IPS DF 6.9 (cell line): ENCODE results near the gene HSPB1.
A peak's percentile ranks its signal among the peaks of the same experiment; 100 is the strongest.
"Not testable (repeated sequence)": the region's sequence is repeated elsewhere in the genome, so short reads cannot be mapped to it uniquely, and the experiment has no call there.

Experiments
- DNase-seq: peaks from one replicate; pipeline ENCODE4 v3.0.0-alpha.2; 2013; ENCODE audit warnings: low read depth, low spot score
- H3K27ac ChIP-seq: one replicate; pipeline ENCODE4 v1.5.1; 2013; ENCODE audit warnings: low read length, control low read depth
- H3K27me3 ChIP-seq: 2 replicates; pipeline ENCODE4 v1.6.1; 2013; ENCODE audit warnings: mild to moderate bottlenecking, low read length; ENCODE audit not compliant: control insufficient read depth, insufficient read depth
- H3K36me3 ChIP-seq: 2 replicates; pipeline ENCODE4 v1.6.1; 2013; ENCODE audit warnings: low read length; ENCODE audit not compliant: control insufficient read depth, insufficient read depth
- H3K4me1 ChIP-seq: 2 replicates; pipeline ENCODE4 v1.6.1; 2013; ENCODE audit warnings: low read length; ENCODE audit not compliant: control insufficient read depth, insufficient read depth
- H3K4me3 ChIP-seq: 2 replicates; pipeline ENCODE4 v1.5.1; 2013; ENCODE audit warnings: mild to moderate bottlenecking, low read length
- H3K9me3 ChIP-seq: 2 replicates; pipeline ENCODE4 v1.6.1; 2013; ENCODE audit warnings: low read length, inconsistent platforms; ENCODE audit not compliant: control insufficient read depth, insufficient read depth
- WGBS: extraction: QIAGEN DNeasy Blood & Tissue Kit; methylation state at CpG from one replicate; pipeline ENCODE4 v1.1.7; 2013; ENCODE audit warnings: mixed read lengths, missing lambda C conversion rate; ENCODE audit not compliant: insufficient read length, insufficient coverage; 5-methylcytosine and 5-hydroxymethylcytosine counted together

Gene HSPB1

DNA sequence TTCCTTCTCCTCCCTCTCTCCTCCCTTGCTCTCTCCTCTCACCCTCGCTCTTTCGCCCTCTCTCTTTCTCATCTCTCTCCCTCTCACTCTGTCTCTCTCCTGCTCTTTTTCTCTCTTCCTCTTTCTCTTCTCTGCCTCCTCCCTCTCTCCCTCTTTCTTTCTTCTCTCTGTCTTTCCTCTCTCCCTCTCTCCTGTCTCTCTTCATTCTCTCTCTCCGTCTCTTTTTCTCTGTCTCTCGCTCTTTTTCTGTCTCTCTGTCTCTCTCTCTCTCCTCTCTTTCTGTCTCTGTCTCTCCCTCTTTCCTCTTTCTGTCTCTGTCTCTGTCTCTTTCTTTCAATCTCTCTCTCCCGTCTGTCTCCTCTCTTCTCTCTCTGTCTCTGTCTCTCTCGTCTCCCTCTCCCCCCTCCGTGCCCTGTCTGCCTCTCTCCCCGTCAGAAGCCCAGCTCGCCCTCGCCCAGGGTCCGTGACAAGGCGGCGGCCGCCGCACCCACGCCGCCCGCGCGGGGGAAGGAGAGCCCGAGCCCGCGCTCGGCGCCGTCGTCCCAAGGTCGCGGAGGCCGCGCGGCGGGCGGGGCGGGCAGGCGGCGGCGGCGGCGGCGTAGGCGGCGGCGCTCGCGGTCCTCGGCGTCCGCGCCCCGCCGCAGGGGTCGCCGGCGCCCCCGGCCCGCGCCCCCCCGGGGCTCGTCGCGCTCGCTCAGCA, 21.3 kb upstream of the HSPB1 start:
- no CpG with 5 or more reads among the region's 63 CpGs for WGBS
- peaks cover 6% of the 10 kb centered on the region; the same call in 1 of the 2 replicates for H3K27me3 ChIP-seq
- no peaks in the 10 kb centered on the region for H3K4me1 ChIP-seq
- H3K27ac ChIP-seq: no peak overlapping the region
- no peak for DNase-seq
- H3K9me3 ChIP-seq: no peaks in the 10 kb centered on the region
- peak overlapping the region; percentile 64; the same call in 1 of the 2 replicates for H3K4me3 ChIP-seq
- H3K36me3 ChIP-seq: peaks cover 6% of the 10 kb centered on the region; the same call in 1 of the 2 replicates

DNA sequence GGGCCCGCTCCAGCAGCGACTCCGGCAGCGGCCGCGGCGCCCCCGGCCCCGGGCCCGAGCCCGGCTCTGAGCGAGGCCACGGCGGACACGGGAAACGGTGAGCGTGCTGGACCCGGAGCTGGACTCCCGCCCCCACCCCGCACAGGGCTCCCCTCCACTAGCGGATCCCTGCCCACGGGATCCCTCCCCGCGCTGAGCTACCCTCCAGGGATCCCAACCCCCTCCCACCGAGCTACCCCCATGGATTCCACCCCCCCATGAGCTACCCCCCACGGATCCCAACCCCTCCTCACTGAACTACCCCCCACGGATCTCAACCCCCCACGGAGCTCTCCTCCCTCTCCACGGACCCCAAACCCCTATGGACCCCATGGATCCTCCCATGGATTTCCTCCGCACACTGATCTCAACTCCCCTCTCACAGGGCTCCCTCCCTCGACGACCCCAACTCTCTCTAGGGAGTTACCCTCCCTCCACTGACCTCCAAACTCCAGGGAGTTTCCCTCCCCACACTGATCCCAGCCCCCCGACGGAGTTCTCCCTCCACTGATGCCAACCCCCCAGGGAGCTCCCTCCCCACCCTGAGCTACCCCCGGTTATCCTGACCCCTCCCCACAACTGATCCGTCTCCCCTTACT, 20.6 kb upstream of the HSPB1 start:
- no peak for DNase-seq
- Histone ChIP-seq H3K27me3 (peaks cover 6% of the 10 kb centered on the region; the same call in 1 of the 2 replicates), H3K27ac (no peak overlapping the region), H3K4me3 (peak overlapping the region; percentile 64; the same call in 1 of the 2 replicates), H3K36me3 (peaks cover 7% of the 10 kb centered on the region; the same call in 1 of the 2 replicates), H3K4me1 (no peaks in the 10 kb centered on the region), H3K9me3 (no peaks in the 10 kb centered on the region)
- no CpG with 5 or more reads among the region's 36 CpGs for WGBS

DNA sequence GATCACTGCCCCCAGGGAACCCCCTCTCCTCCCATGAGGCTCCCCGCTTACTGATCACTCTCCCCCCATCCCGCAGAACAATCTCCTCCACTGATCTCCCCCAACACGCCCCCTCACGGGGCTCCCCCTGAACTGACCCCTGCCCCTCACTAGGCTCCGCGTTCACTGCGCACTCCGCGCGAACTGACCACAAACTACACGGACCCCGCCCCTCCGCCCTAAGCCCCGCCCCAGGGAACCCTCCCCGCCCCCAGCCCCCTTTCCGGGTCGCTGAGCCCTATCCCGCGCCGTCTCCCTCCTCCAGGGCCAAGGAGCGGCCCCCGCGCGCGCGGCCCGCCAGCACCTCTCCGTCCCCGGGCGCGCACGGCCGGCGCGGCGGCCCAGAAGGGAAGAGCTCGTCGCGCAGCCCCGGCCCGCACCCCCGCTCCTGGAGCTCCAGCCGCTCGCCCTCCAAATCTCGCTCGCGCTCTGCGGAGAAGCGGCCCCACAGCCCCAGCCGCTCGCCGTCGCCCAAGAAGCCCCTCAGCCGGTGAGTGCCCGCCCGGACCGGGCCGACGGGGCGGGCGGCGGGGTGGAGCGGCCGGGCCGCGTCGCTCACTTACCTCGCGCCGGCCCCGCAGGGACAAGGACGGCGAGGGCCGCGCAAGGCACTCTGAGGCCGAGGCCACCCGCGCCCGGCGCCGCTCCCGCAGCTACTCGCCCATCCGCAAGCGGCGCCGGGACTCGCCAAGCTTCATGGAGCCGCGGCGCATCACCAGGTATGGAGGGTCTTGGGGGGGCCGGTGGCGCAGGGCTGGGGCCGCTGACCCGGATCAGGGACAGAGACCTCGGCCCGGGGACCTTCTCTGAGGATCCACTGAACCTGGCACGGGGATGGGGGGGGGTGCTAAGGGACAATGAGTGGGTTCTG, 19.9 kb upstream of the HSPB1 start:
- Histone ChIP-seq H3K4me1 (no peaks in the 10 kb centered on the region), H3K9me3 (no peaks in the 10 kb centered on the region), H3K36me3 (peaks cover 7% of the 10 kb centered on the region; the same call in 1 of the 2 replicates), H3K27me3 (peaks cover 6% of the 10 kb centered on the region; the same call in 1 of the 2 replicates), H3K4me3 (peak overlapping the region; percentile 64), H3K27ac (no peak overlapping the region)
- no peak for DNase-seq
- no CpG with 5 or more reads among the region's 98 CpGs for WGBS

DNA sequence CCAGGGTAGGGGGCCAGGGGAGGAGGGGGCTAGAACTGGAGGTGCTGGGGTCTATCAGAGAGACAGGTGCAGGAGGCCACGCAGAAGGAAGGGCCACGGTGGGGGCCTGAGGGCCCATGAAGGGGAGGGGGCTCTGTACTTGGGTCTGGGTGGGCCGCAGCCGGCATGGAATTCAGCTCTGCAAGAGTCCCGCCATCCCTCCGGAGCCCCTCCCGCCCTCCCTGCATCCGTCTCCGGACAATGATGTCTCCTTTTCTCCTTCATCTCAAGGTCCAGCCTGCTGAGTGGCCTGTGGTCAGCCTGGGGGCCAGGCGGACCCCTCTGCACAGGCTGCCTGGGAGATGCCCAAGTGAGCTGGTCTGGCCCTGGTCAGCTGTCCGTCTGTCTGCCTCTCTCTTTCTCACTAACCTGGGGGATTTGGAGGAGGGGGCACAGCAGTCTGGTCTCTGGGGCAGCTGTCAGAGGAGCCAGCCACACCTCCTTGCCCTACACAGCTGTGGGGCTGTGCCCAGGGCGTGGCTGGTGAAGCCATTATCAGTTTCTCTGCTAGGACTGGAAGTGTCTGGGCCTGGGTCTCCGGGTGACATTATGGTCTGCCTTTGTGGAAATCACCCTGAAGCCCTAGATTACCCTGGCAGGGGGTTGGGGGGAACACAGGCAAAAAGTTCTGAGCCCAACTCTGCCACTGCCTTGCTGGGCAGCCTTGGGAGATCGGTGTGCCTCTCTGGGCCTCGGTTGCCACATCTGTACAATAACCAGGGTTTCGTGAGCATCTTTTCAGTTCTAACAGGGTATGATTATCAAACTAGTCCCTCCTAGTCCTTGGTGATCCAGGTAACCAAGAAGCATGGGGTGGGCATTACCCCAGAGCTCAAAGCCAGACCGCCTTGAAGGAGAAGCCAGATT, 19.0 kb upstream of the HSPB1 start:
- H3K27me3 ChIP-seq: peaks cover 6% of the 10 kb centered on the region; the same call in 1 of the 2 replicates
- no CpG with 5 or more reads among the region's 17 CpGs for WGBS
- no peaks in the 10 kb centered on the region for H3K9me3 ChIP-seq
- H3K4me1 ChIP-seq: no peaks in the 10 kb centered on the region
- H3K36me3 ChIP-seq: peaks cover 7% of the 10 kb centered on the region; the same call in 1 of the 2 replicates
- no peak for DNase-seq
- no peak overlapping the region for H3K27ac ChIP-seq
- H3K4me3 ChIP-seq: peak overlapping the region; percentile 64; the same call in 1 of the 2 replicates

DNA sequence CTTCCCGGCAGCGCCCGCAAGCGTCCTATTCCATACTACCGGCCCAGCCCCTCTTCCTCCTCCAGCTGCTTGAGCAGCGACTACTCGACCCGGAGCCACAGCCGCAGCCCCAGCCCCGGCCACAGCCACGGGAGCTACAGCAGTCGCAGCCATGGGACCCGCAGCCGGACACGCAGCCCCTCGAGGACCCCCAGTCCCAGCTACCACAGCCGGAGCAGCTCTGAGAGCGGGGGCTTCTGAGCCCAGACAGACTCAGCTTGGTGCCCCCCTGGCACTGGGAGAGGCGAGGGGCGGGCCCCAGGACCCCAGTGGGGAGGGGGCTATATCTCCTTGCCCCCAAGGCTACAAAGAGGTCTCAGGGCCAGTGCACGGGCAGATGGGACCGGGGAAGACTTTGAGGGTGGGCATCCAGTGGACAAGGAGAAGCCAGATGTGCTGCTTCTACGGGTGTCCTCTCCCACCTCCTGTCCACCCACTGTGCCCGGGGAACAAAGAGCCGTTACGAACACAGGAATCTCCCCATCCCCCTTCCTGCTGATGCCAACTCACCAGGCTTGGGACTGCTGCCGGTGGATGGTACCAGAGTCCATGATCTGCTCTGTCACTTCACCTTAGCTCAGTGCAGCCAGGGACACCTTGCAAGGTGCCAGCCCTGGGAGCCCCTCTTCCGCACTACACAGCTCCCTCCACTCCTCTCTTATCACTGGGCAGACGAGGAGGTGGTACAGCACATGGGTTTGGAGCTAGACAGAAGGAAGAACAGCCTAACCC, 16.7 kb upstream of the HSPB1 start:
- no CpG with 5 or more reads among the region's 29 CpGs for WGBS
- no peak overlapping the region for H3K27ac ChIP-seq
- H3K4me3 ChIP-seq: no peak overlapping the region
- H3K27me3 ChIP-seq: peaks cover 5% of the 10 kb centered on the region; the same call in 1 of the 2 replicates
- H3K9me3 ChIP-seq: no peaks in the 10 kb centered on the region
- no peak for DNase-seq
- peaks cover 7% of the 10 kb centered on the region; the same call in 1 of the 2 replicates for H3K36me3 ChIP-seq
- H3K4me1 ChIP-seq: 0 out of 2 replicates have a peak, but pooled peaks cover 1% of the 10 kb centered on the region

DNA sequence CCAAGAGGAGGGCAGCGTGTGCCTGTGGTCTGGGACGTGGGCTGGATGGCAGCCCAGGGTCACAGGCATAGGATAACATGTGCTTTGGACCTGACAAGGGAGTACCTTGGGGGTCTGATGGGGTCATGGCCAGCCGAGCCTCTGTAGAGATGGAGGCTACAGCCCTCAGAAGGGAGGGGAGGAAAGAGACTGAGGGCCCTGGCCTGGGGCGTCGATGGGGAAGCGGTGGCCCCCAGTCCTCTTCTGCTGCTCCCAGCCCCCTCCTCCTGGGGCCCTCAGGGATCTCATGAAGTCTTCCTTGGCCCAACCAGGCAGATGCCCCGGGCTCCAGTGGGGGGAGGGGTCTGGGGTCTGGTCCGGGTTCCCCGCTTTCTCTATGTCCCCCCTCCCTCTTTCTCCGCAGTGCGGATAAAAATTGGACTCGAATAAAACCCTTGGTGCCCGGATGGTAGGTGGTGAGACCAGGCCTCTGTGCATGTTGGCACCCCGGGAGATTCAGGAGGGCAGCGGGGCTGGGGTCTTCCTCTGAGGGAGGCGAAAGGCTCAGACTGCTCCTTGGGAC, 15.6 kb upstream of the HSPB1 start:
- Histone ChIP-seq H3K9me3 (no peaks in the 10 kb centered on the region), H3K4me3 (no peak overlapping the region), H3K27me3 (no peaks in the 10 kb centered on the region; the same call in 1 of the 2 replicates), H3K36me3 (peaks cover 7% of the 10 kb centered on the region; the same call in 1 of the 2 replicates), H3K27ac (no peak overlapping the region), H3K4me1 (peaks cover 5% of the 10 kb centered on the region)
- no peak for DNase-seq
- no CpG with 5 or more reads among the region's 16 CpGs for WGBS

DNA sequence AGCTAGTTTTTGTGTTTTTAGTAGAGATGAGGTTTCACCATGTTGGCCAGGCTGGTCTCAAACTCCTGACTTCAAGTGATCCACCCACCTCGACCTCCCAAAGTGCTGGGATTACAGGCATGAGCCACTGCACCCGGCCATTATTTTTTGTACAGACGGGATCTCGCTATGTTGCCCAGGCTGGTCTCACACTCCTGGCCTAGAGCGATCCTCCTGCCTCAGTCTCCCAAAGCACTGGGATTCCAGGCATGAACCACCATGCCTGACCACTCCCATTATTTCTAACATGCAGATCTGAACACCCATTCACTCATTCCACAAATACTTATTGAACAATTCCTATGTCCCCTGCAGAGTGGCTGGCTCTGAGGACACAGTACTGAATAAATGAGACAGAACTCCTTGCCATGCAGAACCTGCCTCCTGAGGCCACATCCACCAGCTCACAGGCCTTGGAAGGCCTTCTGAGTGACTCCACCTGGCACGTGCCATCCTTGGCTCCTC, 11.6 kb upstream of the HSPB1 start:
- not testable (repeated sequence) for H3K27me3 ChIP-seq, DNase-seq, H3K9me3 ChIP-seq, H3K36me3 ChIP-seq, H3K4me3 ChIP-seq, H3K4me1 ChIP-seq, H3K27ac ChIP-seq
- no CpG with 5 or more reads among the region's 6 CpGs for WGBS

DNA sequence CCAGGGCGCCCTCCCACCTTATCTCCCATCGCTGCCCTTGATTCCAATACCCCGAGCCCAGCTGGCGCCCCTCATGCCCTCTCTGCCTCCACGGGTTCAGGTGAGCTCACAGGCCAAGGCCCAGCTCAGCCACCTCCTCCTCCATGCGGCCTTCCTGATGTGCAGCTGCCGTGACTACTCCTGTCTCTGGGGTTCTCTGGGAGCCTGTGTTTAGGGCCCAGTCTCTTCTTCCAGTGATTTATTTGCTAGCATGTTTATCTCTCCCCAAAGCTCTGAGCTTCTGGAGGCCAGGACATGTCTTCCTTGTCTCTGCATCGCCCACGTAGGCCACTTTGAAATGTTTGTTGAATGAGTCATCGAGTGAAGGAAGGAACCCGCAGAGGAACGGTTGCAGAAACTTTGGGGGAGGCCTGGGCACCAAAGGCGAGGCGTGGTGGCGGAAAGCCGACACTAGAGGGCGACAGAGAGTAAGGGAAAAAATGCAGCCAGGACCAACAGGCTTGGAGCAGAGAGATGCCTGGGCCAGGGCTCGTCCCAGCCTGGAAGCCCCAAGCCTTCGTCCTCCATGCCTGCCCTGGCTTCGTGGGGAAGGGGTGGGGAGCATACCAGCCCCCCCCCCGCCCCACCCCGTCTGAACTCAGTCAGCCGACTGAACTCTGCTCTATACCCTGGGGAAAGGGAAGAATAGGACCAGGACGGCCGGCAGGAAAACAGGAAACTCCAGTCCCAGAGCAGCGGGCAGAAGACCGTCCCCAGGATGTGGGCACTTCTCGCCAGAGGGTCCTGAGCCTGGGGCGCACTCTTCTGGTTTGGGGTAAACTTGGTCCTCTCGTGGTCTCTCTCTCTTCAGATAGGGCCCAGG, 10.9 kb upstream of the HSPB1 start:
- DNase-seq: peak; percentile 94
- Histone ChIP-seq H3K36me3 (no peaks in the 10 kb centered on the region), H3K4me3 (no peak overlapping the region), H3K9me3 (no peaks in the 10 kb centered on the region), H3K4me1 (peaks cover 5% of the 10 kb centered on the region), H3K27me3 (no peaks in the 10 kb centered on the region), H3K27ac (no peak overlapping the region)
- WGBS: no CpG with 5 or more reads among the region's 30 CpGs
